Measurements from ENCODE around the gene GPR15LG.

DNA sequence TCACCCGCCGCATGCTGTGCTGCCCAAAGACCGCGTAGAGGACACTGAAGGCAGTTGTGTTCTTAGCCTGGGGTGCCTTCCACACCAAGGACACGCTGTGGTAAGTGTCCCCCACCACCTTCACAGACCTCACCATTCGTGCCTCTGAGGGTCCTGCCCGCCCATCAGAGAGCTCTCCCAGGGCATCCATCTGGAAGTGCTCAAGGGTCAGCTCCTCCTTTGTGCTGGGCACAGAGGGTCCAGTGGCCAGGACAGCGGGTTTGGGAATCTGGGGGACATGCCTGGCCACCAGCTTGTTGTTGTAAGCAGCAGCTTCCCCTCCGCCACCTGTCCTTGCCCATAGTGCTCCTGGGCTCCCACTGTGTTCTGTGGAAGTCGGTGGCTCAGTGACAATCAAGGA, 58.8 kb downstream of the GPR15LG start:
- TF ChIP-seq SUZ12 (IDR thresholded peaks at IDR 0.05) (no peak), CTBP1 (IDR thresholded peaks at IDR 0.05; ENCODE audit: borderline replicate concordance) (no peak), FOXM1 (IDR thresholded peaks at IDR 0.05; ENCODE audit: borderline replicate concordance) (no peak), SP1 (IDR thresholded peaks at IDR 0.05) (no peak), L3MBTL2 (conservative IDR thresholded peaks at IDR 0.05) (no peak), ELF4 (IDR thresholded peaks at IDR 0.05) (no peak), FOXA1 (IDR thresholded peaks at IDR 0.05) (no peak), NFRKB (IDR thresholded peaks at IDR 0.05) (no peak), BHLHE40 (IDR thresholded peaks at IDR 0.05; ENCODE audit: borderline replicate concordance) (no peak)
